NCI-H524 treated with DMSO at 0.1 percent for 48 hours (cell line): ENCODE results near the gene NEMP1.
A peak's percentile ranks its signal among the peaks of the same experiment; 100 is the strongest.
"Not testable (repeated sequence)": the region's sequence is repeated elsewhere in the genome, so short reads cannot be mapped to it uniquely, and the experiment has no call there.

Experiments used
- DNase-seq: peaks from one replicate; lab custom pipeline; 2025; lab: John Stamatoyannopoulos, UW

Gene NEMP1

GRCh38 chr12:57027011-57027804 is 51.4 kb downstream of the NEMP1 start:
- DNase-seq, result no peak

- DNase-seq, result peak; percentile 63
Observed at GRCh38 chr12:57025196-57025595, 53.4 kb downstream of the NEMP1 start.

- not testable (repeated sequence) for DNase-seq
Observed at GRCh38 chr12:57022324-57022723, 56.3 kb downstream of the NEMP1 start.

GRCh38 chr12:57019983-57020719 is 58.4 kb downstream of the NEMP1 start:
- DNase-seq, result no peak

- DNase-seq, result no peak
Observed at GRCh38 chr12:57018906-57019305, 59.7 kb downstream of the NEMP1 start.

- not testable (repeated sequence) for DNase-seq
Observed at GRCh38 chr12:57018353-57018752, 60.2 kb downstream of the NEMP1 start.

GRCh38 chr12:57016348-57016747 is 62.2 kb downstream of the NEMP1 start, which contains the start of gene TAC3:
TSS of gene TAC3 (minus strand) at chr12:57016529. CDS start at chr12:57015797, 732 bp downstream.
- DNase-seq, result no peak

GRCh38 chr12:57012600-57013465 is 65.8 kb downstream of the NEMP1 start:
- DNase-seq, result no peak

GRCh38 chr12:57011438-57012424 is 66.9 kb downstream of the NEMP1 start:
- DNase-seq, result no peak

- DNase-seq, result no peak
Observed at GRCh38 chr12:57010627-57011247, 67.9 kb downstream of the NEMP1 start.

GRCh38 chr12:57009949-57010626 is 68.5 kb downstream of the NEMP1 start:
- no peak for DNase-seq

GRCh38 chr12:57008178-57008577 is 70.4 kb downstream of the NEMP1 start:
- DNase-seq, result peak; percentile 15

GRCh38 chr12:57006809-57007475 is 71.6 kb downstream of the NEMP1 start:
- DNase-seq, result no peak

GRCh38 chr12:57005980-57006808 is 72.4 kb downstream of the NEMP1 start, which contains the start of gene ZBTB39:
TSS of gene ZBTB39 (minus strand) at chr12:57006546. CDS start at chr12:57004917, 1,629 bp downstream.
- no peak for DNase-seq
